Activated CD8-positive, alpha-beta memory T cell treated with anti-CD3 and anti-CD28 coated beads, Interleukin-2, amount 10 ng/mL, durations not matched to agents 7 days and 5 days (primary cell): Measurements from ENCODE around the gene BCL2L2. TPM values are rescaled to one million over a fixed set of nuclear protein-coding genes. Genes with fewer than 3 reads are reported as not detected.
A peak's percentile ranks its signal among the peaks of the same experiment; 100 is the strongest.

ENCODE experiments used
- ATAC-seq: fragments of 150-1000 bp; cut with Tn5 transposase; one replicate; pipeline ENCODE4 v1.10.0; 2021; ENCODE audit warnings: moderate library complexity
- CTCF ChIA-PET: fragments of 350-600 bp; sonication (Branson Sonifier 250); formaldehyde crosslinking; loops from one replicate; lab custom pipeline; 2021; ENCODE audit warnings: antibody characterized with exemption; lab: Charles Lee
- DNase-seq: peaks from one replicate; pipeline ENCODE4 v3.0.0-alpha.2; 2020
- H3K27ac Mint-ChIP-seq: one replicate; pipeline ENCODE4 v1.8.0; 2021; ENCODE audit warnings: mild to moderate bottlenecking, mixed read lengths
- H3K27me3 Mint-ChIP-seq: one replicate; pipeline ENCODE4 v1.8.0; 2021; ENCODE audit warnings: mixed read lengths
- H3K36me3 Mint-ChIP-seq: one replicate; pipeline ENCODE4 v1.8.0; 2021; ENCODE audit warnings: mild to moderate bottlenecking, mixed read lengths
- H3K4me1 Mint-ChIP-seq: one replicate; pipeline ENCODE4 v1.8.0; 2021; ENCODE audit warnings: mixed read lengths
- H3K4me3 Mint-ChIP-seq: one replicate; pipeline ENCODE4 v1.8.0; 2021; ENCODE audit warnings: mild to moderate bottlenecking, moderate library complexity, mixed read lengths
- H3K9me3 Mint-ChIP-seq: one replicate; pipeline ENCODE4 v1.8.0; 2022; ENCODE audit warnings: low read depth, mixed read lengths
- total RNA-seq, 2 experiments: library from RNA; stranded (reverse); gene quantifications; one replicate each; pipeline ENCODE4 v1.2.3, GENCODE V29; 2021

The BCL2L2 gene
- total RNA-seq, 2 experiments from 2014 or later = 3.1 to 3.7 TPM

- Mint-ChIP-seq H3K27ac (peak overlapping the region; percentile 83), H3K9me3 (no peaks in the 10 kb centered on the region), H3K4me3 (peak overlapping the region; percentile 86), H3K4me1 (peaks cover 19% of the 10 kb centered on the region), H3K27me3 (no peaks in the 10 kb centered on the region), H3K36me3 (peaks cover 2% of the 10 kb centered on the region)
- DNase-seq (no peak), ATAC-seq (no peak)
- CTCF ChIA-PET = interaction anchor here (1.2 to 3.6 kb wide), 11 partner anchors 8 to 229 kb away, joined by 3 to 26 read pairs (median 6); partner anchors contain the start of genes PABPN1 and PPP1R3E
These were observed 19.6 kb upstream of the BCL2L2 start for GRCh38 chr14:23286902-23287479.

GRCh38 chr14:23294734-23295561, 11.7 kb upstream of the BCL2L2 start:
- H3K27me3 Mint-ChIP-seq = no peaks in the 10 kb centered on the region
- H3K27ac Mint-ChIP-seq = peak overlapping the region; percentile 57
- H3K36me3 Mint-ChIP-seq = peaks cover 21% of the 10 kb centered on the region
- CTCF ChIA-PET = interaction anchor here (0.7 to 9.6 kb wide), 12 partner anchors 9 to 226 kb away, joined by 3 to 51 read pairs (median 4); partner anchors contain the start of genes ACIN1, HOMEZ and PABPN1
- DNase-seq = peak; percentile 65
- H3K4me3 Mint-ChIP-seq = no peak overlapping the region
- H3K4me1 Mint-ChIP-seq = peaks cover 18% of the 10 kb centered on the region
- H3K9me3 Mint-ChIP-seq = no peaks in the 10 kb centered on the region
- ATAC-seq = peak; percentile 83

GRCh38 chr14:23296012-23296777, 10.4 kb upstream of the BCL2L2 start:
- Mint-ChIP-seq H3K9me3 (no peaks in the 10 kb centered on the region), H3K36me3 (peaks cover 21% of the 10 kb centered on the region), H3K4me1 (peaks cover 26% of the 10 kb centered on the region), H3K4me3 (no peak overlapping the region), H3K27ac (no peak overlapping the region), H3K27me3 (no peaks in the 10 kb centered on the region)
- ATAC-seq = no peak
- no peak for DNase-seq
- CTCF ChIA-PET = interaction anchor here (0.9 to 9.6 kb wide), 8 partner anchors 8 to 228 kb away, joined by 3 to 51 read pairs (median 4); partner anchors contain the start of gene HOMEZ

- CTCF ChIA-PET = interaction anchor here (0.6 to 9.6 kb wide), 7 partner anchors 9 to 408 kb away, joined by 3 to 51 read pairs (median 5); partner anchors contain the start of gene HOMEZ
- Mint-ChIP-seq H3K36me3 (peaks cover 21% of the 10 kb centered on the region), H3K4me1 (peaks cover 26% of the 10 kb centered on the region), H3K27ac (no peak overlapping the region), H3K27me3 (no peaks in the 10 kb centered on the region), H3K9me3 (no peaks in the 10 kb centered on the region), H3K4me3 (no peak overlapping the region)
- DNase-seq (peak; percentile 33), ATAC-seq (no peak)
These were observed 9.5 kb upstream of the BCL2L2 start for GRCh38 chr14:23297096-23297495.

- Mint-ChIP-seq H3K9me3 (no peaks in the 10 kb centered on the region), H3K4me1 (peaks cover 26% of the 10 kb centered on the region), H3K4me3 (no peak overlapping the region), H3K36me3 (peaks cover 23% of the 10 kb centered on the region), H3K27me3 (no peaks in the 10 kb centered on the region), H3K27ac (no peak overlapping the region)
- DNase-seq (peak; percentile 21), ATAC-seq (no peak)
- CTCF ChIA-PET = interaction anchor here (1.3 to 9.6 kb wide), 5 partner anchors 10 to 229 kb away, joined by 3 to 119 read pairs (median 6); partner anchors contain the start of genes HOMEZ and PABPN1
These were observed 8.9 kb upstream of the BCL2L2 start for GRCh38 chr14:23297611-23298277.

- H3K9me3 Mint-ChIP-seq = no peaks in the 10 kb centered on the region
- H3K4me3 Mint-ChIP-seq = peak overlapping the region; percentile 96
- DNase-seq (peak; percentile 40), ATAC-seq (no peak)
- CTCF ChIA-PET = interaction anchor here (0.6 to 8.9 kb wide), 8 partner anchors 10 to 268 kb away, joined by 3 to 119 read pairs (median 4); partner anchors contain the start of genes AP1G2, CEBPE, HOMEZ and PABPN1
- H3K4me1 Mint-ChIP-seq = peaks cover 26% of the 10 kb centered on the region
- no peaks in the 10 kb centered on the region for H3K27me3 Mint-ChIP-seq
- H3K36me3 Mint-ChIP-seq = peaks cover 23% of the 10 kb centered on the region
- no peak overlapping the region for H3K27ac Mint-ChIP-seq
These were observed 7.2 kb upstream of the BCL2L2 start for GRCh38 chr14:23299211-23299957.

GRCh38 chr14:23299986-23300686, 6.5 kb upstream of the BCL2L2 start:
- ATAC-seq (no peak), DNase-seq (peak; percentile 39)
- Mint-ChIP-seq H3K27me3 (peaks cover 5% of the 10 kb centered on the region), H3K4me3 (peak overlapping the region; percentile 96), H3K9me3 (no peaks in the 10 kb centered on the region), H3K4me1 (peaks cover 21% of the 10 kb centered on the region), H3K27ac (peak overlapping the region; percentile 92), H3K36me3 (peaks cover 21% of the 10 kb centered on the region)
- CTCF ChIA-PET = interaction anchor here (0.6 to 8.9 kb wide), 12 partner anchors 8 to 267 kb away, joined by 3 to 119 read pairs (median 4); partner anchors contain the start of genes AP1G2, CEBPE, HOMEZ and PABPN1

GRCh38 chr14:23300687-23301223, 5.9 kb upstream of the BCL2L2 start:
- Mint-ChIP-seq H3K27ac (peak overlapping the region; percentile 92), H3K27me3 (peaks cover 5% of the 10 kb centered on the region), H3K4me1 (peaks cover 18% of the 10 kb centered on the region), H3K9me3 (no peaks in the 10 kb centered on the region), H3K4me3 (peak overlapping the region; percentile 96), H3K36me3 (peaks cover 18% of the 10 kb centered on the region)
- DNase-seq (peak; percentile 43), ATAC-seq (no peak)
- CTCF ChIA-PET = interaction anchor here (0.6 to 8.9 kb wide), 11 partner anchors 9 to 243 kb away, joined by 3 to 119 read pairs (median 4); partner anchors contain the start of genes CEBPE, HOMEZ and PABPN1

GRCh38 chr14:23301288-23301968, 5.2 kb upstream of the BCL2L2 start:
- H3K36me3 Mint-ChIP-seq = peaks cover 18% of the 10 kb centered on the region
- DNase-seq = peak; percentile 98
- H3K4me1 Mint-ChIP-seq = peaks cover 25% of the 10 kb centered on the region
- peak overlapping the region; percentile 96 for H3K4me3 Mint-ChIP-seq
- H3K9me3 Mint-ChIP-seq = no peaks in the 10 kb centered on the region
- CTCF ChIA-PET = interaction anchor here (0.6 to 8.9 kb wide), 12 partner anchors 9 to 243 kb away, joined by 3 to 119 read pairs (median 5); partner anchors contain the start of genes CEBPE, HOMEZ and PABPN1
- peaks cover 12% of the 10 kb centered on the region for H3K27me3 Mint-ChIP-seq
- H3K27ac Mint-ChIP-seq = peak overlapping the region; percentile 92
- peak; percentile 85 for ATAC-seq

- no peak for DNase-seq
These were observed 4.7 kb upstream of the BCL2L2 start for GRCh38 chr14:23301969-23302289.

More at GRCh38 chr14:23301969-23302289, 4.7 kb upstream of the BCL2L2 start:
- H3K4me3 Mint-ChIP-seq = peak overlapping the region; percentile 96
- peaks cover 25% of the 10 kb centered on the region for H3K4me1 Mint-ChIP-seq
- CTCF ChIA-PET = interaction anchor here (1.0 to 8.9 kb wide), 11 partner anchors 10 to 244 kb away, joined by 3 to 119 read pairs (median 5); partner anchors contain the start of genes HOMEZ and PABPN1
- peaks cover 18% of the 10 kb centered on the region for H3K36me3 Mint-ChIP-seq
- peak; percentile 25 for ATAC-seq
- H3K9me3 Mint-ChIP-seq = no peaks in the 10 kb centered on the region
- H3K27ac Mint-ChIP-seq = peak overlapping the region; percentile 92
- H3K27me3 Mint-ChIP-seq = peaks cover 12% of the 10 kb centered on the region
